Measurements from ENCODE around the gene GGA3.
A peak's percentile ranks its signal among the peaks of the same experiment; 100 is the strongest.

Gene GGA3, protein sequence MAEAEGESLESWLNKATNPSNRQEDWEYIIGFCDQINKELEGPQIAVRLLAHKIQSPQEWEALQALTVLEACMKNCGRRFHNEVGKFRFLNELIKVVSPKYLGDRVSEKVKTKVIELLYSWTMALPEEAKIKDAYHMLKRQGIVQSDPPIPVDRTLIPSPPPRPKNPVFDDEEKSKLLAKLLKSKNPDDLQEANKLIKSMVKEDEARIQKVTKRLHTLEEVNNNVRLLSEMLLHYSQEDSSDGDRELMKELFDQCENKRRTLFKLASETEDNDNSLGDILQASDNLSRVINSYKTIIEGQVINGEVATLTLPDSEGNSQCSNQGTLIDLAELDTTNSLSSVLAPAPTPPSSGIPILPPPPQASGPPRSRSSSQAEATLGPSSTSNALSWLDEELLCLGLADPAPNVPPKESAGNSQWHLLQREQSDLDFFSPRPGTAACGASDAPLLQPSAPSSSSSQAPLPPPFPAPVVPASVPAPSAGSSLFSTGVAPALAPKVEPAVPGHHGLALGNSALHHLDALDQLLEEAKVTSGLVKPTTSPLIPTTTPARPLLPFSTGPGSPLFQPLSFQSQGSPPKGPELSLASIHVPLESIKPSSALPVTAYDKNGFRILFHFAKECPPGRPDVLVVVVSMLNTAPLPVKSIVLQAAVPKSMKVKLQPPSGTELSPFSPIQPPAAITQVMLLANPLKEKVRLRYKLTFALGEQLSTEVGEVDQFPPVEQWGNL

DNA sequence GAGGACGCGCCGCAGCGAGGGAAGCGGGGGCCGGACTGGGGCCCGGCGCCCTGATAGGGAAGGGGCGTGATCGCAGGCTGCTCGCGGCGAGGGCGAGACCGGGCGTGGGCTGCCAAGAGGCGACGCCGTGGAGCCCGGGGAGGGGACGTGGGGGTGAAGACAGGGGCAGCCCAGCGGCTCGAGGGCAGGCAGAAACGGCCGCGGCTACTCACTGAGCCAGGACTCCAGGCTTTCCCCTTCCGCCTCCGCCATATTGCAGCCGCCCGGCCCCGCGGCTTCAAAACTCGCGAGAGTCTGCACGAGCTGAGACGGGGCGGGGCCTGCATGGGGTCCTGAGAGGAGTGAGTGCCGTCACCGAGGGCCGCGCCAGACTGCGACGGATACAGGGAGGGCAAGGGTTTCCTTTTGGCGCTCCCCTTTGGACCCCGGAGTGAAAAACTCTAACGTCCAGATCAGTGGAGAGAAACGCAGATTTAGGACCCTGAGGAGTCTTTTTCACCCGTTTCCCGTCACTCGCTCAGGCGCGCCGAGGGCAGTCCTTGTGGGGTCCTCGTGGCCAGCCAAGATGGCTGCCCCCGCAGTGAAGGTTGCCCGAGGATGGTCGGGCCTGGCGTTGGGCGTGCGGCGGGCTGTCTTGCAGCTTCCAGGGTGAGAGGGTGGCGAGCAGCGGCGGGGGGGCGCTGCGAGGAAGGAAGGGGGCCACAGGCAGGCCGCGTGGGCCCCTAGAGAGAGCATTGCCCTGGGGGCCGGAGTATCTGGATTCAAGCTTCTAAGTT lies at the start of gene GGA3, which contains the start of gene MRPS7:
Gene GGA3, minus strand, starts transcription at position 271 of the 776 bp plus-strand sequence. Its CDS starts 19 bp downstream, at position 252.
Gene MRPS7, plus strand, starts transcription at position 544 of the 776 bp plus-strand sequence. Its CDS starts 22 bp downstream, at position 566.
- H3K4me3 ChIP-seq (ENCODE audit: low read depth, low read length), result peak within 1 kb of the TSS; percentile 98
- TF ChIP-seq, protein P1, sequence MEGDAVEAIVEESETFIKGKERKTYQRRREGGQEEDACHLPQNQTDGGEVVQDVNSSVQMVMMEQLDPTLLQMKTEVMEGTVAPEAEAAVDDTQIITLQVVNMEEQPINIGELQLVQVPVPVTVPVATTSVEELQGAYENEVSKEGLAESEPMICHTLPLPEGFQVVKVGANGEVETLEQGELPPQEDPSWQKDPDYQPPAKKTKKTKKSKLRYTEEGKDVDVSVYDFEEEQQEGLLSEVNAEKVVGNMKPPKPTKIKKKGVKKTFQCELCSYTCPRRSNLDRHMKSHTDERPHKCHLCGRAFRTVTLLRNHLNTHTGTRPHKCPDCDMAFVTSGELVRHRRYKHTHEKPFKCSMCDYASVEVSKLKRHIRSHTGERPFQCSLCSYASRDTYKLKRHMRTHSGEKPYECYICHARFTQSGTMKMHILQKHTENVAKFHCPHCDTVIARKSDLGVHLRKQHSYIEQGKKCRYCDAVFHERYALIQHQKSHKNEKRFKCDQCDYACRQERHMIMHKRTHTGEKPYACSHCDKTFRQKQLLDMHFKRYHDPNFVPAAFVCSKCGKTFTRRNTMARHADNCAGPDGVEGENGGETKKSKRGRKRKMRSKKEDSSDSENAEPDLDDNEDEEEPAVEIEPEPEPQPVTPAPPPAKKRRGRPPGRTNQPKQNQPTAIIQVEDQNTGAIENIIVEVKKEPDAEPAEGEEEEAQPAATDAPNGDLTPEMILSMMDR (IDR thresholded peaks at IDR 0.05; ENCODE audit: low read depth, low read length), result no peak

- TF ChIP-seq, protein P1 (IDR thresholded peaks at IDR 0.05; ENCODE audit: low read depth, low read length), result no peak
- H3K4me3 ChIP-seq (ENCODE audit: low read depth, low read length), result no peak overlapping the region
Measured at GRCh38 chr17:75308732-75309629, 47.6 kb upstream of the GGA3 start.

DNA sequence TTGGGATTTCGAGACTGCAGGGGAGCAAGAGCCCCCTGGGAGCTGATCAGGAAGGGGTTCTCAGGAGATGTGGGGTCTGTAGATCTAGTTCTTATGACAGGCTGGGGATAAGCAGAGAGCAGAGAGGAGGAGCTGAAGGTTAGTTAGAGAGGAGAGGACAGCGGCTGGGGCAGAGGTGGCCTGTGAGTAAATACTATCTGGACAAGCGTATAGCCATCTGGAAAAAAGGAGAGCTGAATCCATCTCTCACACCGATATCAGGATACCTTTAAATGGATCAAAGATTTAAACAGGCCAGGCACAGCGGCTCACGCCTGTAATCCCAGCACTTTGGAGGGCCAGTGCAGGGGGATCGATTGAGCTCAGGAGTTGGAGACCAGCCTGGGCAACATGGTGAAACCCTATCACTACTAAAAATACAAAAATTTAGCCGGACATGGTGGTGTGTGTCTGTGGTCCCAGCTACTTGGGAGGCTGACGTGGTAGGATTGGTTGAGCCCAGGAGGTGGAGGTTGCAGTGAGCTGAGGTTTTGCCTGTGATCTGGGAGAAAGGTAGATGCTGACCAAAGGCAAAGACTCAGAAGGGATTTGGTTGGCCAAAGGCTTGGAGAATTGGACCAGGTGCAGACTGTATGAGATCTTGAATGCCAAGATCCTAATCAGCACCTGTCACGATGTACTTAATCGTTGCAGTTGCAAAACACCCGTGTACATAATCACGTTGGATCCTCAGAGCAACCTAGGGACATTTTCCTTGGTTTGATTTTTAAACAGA lies 46.7 kb upstream of the GGA3 start:
- TF ChIP-seq, protein P1 (IDR thresholded peaks at IDR 0.05; ENCODE audit: low read depth, low read length), result no peak

GRCh38 chr17:75301502-75302206 lies 40.2 kb upstream of the GGA3 start:
- H3K4me3 ChIP-seq (ENCODE audit: low read depth, low read length), result no peak overlapping the region
- TF ChIP-seq, protein P1 (IDR thresholded peaks at IDR 0.05; ENCODE audit: low read depth, low read length), result no peak

More for the DNA sequence above, 46.7 kb upstream of the GGA3 start:
- no peak overlapping the region for H3K4me3 ChIP-seq (ENCODE audit: low read depth, low read length)

DNA sequence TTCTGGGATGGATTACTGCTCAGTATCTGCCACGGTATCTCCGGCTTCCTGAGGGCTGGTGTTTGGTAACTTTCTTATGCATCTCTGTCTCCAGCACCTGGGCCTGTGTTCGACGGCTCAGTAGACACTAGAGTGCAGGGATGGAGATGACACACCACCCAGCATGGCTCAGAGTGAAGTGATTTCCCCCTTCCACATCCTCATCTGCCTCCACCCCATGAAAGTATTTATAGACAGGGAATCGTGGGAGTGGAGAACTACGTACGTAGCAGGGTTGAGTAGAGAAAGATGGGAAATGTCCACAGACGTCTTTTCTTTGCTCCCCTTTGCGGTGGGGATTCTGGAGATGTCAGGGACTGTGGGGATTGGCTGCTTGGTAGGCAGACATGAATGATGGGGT lies 39.6 kb upstream of the GGA3 start:
- TF ChIP-seq, protein P1 (IDR thresholded peaks at IDR 0.05; ENCODE audit: low read depth, low read length), result no peak

More for the DNA sequence above, 39.6 kb upstream of the GGA3 start:
- H3K4me3 ChIP-seq (ENCODE audit: low read depth, low read length), result no peak overlapping the region

Data from WI38 (cell line).